ENCODE data around the gene RYR2. TPM values are rescaled to one million over a fixed set of nuclear protein-coding genes. Genes with fewer than 3 reads are reported as not detected.

Gene RYR2
- total and polyA plus RNA-seq, 2 of the 8 experiments (the other 6 are each of a cell fraction or from before 2014, with no cell fraction given) = 1.3 to 4.4 TPM

DNA sequence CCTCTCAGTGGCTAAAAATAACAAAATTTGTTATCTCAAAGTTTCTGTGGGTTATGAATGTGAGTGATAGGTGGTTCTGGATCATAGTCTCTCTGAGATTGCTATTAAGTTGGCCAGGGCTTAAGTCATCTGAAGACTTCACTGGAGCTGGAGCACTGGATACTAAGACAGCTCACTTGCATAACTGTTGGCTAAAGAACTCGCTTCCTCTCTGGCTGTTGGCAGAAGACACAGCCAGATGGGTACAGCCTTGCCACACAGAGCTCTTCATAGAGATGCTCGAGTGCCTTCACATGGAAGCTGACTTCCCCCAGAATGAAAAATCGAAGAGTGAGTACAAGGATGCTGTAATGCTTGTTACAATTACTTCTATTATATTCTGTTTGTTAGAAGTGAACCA lies 514.9 kb downstream of the RYR2 start:
- WGBS, 2 experiments (ENCODE audit: extremely low coverage in 1 of 2, insufficient coverage in 1 of 2, insufficient read length in 1 of 2, insufficient replicate concordance in 2 of 2, low coverage in 1 of 2, low lambda C conversion rate in 2 of 2, missing lambda C conversion rate in 1 of 2) = 86% methylated on average over 3 of the region's 3 CpGs; no CpG with 5 or more reads in 1 of the 2 experiments
- H3K27ac ChIP-seq (ENCODE audit: low read depth, low read length) = no peak overlapping the region

More for the DNA sequence above, 514.9 kb downstream of the RYR2 start:
- H3K79me1 ChIP-seq (ENCODE audit: low read depth, low read length) = no peaks in the 10 kb centered on the region
- H3K79me2 ChIP-seq (ENCODE audit: control insufficient read depth in 1 of 2, insufficient read depth in 2 of 2, low read length in 2 of 2) = no peaks in the 10 kb centered on the region
- no peak overlapping the region for H3K4me3 ChIP-seq (ENCODE audit: extremely low read depth in 1 of 4, insufficient read depth in 2 of 4, low read depth in 3 of 4, low read length in 4 of 4)
- H3K9ac ChIP-seq (replicated peaks in 1 of 4; ENCODE audit: extremely low read depth in 1 of 4, low read depth in 3 of 4, low read length in 3 of 4) = no peak overlapping the region
- H2BK15ac ChIP-seq (ENCODE audit: low read length) = no peak overlapping the region
- H3K27me3 ChIP-seq (replicated peaks in 1 of 4; ENCODE audit: control insufficient read depth in 3 of 4, extremely low read depth in 1 of 4, insufficient read depth in 3 of 4, low read length in 3 of 4) = no peaks in the 10 kb centered on the region
- no peaks in the 10 kb centered on the region for H4K20me1 ChIP-seq (replicated peaks in 1 of 2; ENCODE audit: control insufficient read depth in 1 of 2, insufficient read depth in 2 of 2, low read length in 2 of 2)
- no peak overlapping the region for H2BK5ac ChIP-seq (ENCODE audit: low read depth, low read length)
- no peak overlapping the region for H2BK20ac ChIP-seq (ENCODE audit: low read length)
- H3K9me3 ChIP-seq (ENCODE audit: insufficient read depth in 2 of 2, low read depth in 1 of 2, low read length in 1 of 2) = no peaks in the 10 kb centered on the region
- POLR2A ChIA-PET (ENCODE audit: partially characterized antibody) = no interaction called here
- H3K56ac ChIP-seq (replicated peaks; ENCODE audit: insufficient read length, low read depth, low read length) = no peak overlapping the region
- H3K4me2 ChIP-seq (ENCODE audit: insufficient read depth in 1 of 2, low read depth in 2 of 2, low read length in 2 of 2) = no peak overlapping the region
- TF ChIP-seq CBX8 (IDR thresholded peaks at IDR 0.05; ENCODE audit: borderline replicate concordance, low read depth, low read length) (no peak), TEAD4 (IDR thresholded peaks at IDR 0.05; ENCODE audit: low read depth, low read length) (no peak), EZH2 (IDR thresholded peaks at IDR 0.05; ENCODE audit: low read depth, low read length, severe bottlenecking) (no peak), POLR2AphosphoS5 (IDR thresholded peaks at IDR 0.05; ENCODE audit: low read depth, low read length) (no peak), RAD21 (IDR thresholded peaks at IDR 0.05 in 1 of 2, conservative IDR thresholded peaks at IDR 0.05 in 1 of 2; ENCODE audit: low read depth in 2 of 2, low read length in 2 of 2) (no peak), ZNF274 (IDR thresholded peaks at IDR 0.05; ENCODE audit: borderline replicate concordance, extremely low read depth, low read length) (no peak), BCL11A (IDR thresholded peaks at IDR 0.05; ENCODE audit: low read depth in 2 of 2, low read length in 2 of 2) (no peak), SP1 (IDR thresholded peaks at IDR 0.05; ENCODE audit: low read depth, low read length) (no peak), PHF8 (conservative IDR thresholded peaks at IDR 0.05; ENCODE audit: low read depth, low read length) (no peak), JUND (IDR thresholded peaks at IDR 0.05; ENCODE audit: low read length) (no peak), BACH1 (IDR thresholded peaks at IDR 0.05; ENCODE audit: low read length) (no peak)
- TF ChIP-seq, protein P1, sequence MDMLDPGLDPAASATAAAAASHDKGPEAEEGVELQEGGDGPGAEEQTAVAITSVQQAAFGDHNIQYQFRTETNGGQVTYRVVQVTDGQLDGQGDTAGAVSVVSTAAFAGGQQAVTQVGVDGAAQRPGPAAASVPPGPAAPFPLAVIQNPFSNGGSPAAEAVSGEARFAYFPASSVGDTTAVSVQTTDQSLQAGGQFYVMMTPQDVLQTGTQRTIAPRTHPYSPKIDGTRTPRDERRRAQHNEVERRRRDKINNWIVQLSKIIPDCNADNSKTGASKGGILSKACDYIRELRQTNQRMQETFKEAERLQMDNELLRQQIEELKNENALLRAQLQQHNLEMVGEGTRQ (IDR thresholded peaks at IDR 0.05; ENCODE audit: low read length) = no peak
- H3K23ac ChIP-seq (ENCODE audit: insufficient read length) = no peak overlapping the region
- H2BK12ac ChIP-seq (ENCODE audit: low read depth, low read length) = no peak overlapping the region
- no peak overlapping the region for H2AFZ ChIP-seq (ENCODE audit: low read length)
- no peak overlapping the region for H4K8ac ChIP-seq (ENCODE audit: extremely low read depth, insufficient read depth, low read length)
- H3K18ac ChIP-seq (ENCODE audit: extremely low read depth, low read length) = no peak overlapping the region
- DNase-seq (ENCODE audit: low read depth in 1 of 2, low spot score in 2 of 2) = no peak
- no peak overlapping the region for H2BK120ac ChIP-seq (replicated peaks; ENCODE audit: low read depth, low read length)
- no peak overlapping the region for H4K91ac ChIP-seq (replicated peaks; ENCODE audit: insufficient read length, low read length)
- no peaks in the 10 kb centered on the region for H3K23me2 ChIP-seq (ENCODE audit: low read depth, low read length)
- CTCF ChIA-PET (ENCODE audit: partially characterized antibody) = interaction anchor here (0.6 to 1.2 kb wide), 3 partner anchors 10 to 431 kb away, joined by 3 to 5 read pairs (median 3); no protein-coding TSS in a partner anchor
- H4K5ac ChIP-seq (ENCODE audit: insufficient read length, low read depth, low read length) = no peak overlapping the region
- no peaks in the 10 kb centered on the region for H3K4me1 ChIP-seq (replicated peaks in 1 of 4; ENCODE audit: control insufficient read depth in 3 of 4, insufficient read depth in 4 of 4, low read length in 3 of 4)
- H3K4ac ChIP-seq (replicated peaks; ENCODE audit: insufficient read length, low read depth, low read length) = no peak overlapping the region
- no peak overlapping the region for H3K14ac ChIP-seq (ENCODE audit: insufficient read length)
- H3K36me3 ChIP-seq (ENCODE audit: control insufficient read depth in 2 of 4, insufficient read depth in 4 of 4, low read length in 3 of 4) = no peaks in the 10 kb centered on the region
- FAIRE-seq = no peak
- H2AK5ac ChIP-seq (ENCODE audit: low read depth, low read length) = no peak overlapping the region
